AML-193 (cell line): Measurements from ENCODE around the gene ENC1.

Experiments used
- DNase-seq, 2 experiments: peaks; one replicate each; lab custom pipeline; 2025; lab: John Stamatoyannopoulos, UW

Gene ENC1

GRCh38 chr5:74608736-74609601 is 31.6 kb downstream of the ENC1 start:
- no peak for DNase-seq

- no peak for DNase-seq
These were observed 34.8 kb downstream of the ENC1 start for GRCh38 chr5:74605759-74606158.

- no peak for DNase-seq
These were observed 37.2 kb downstream of the ENC1 start for GRCh38 chr5:74603376-74603775.

- no peak for DNase-seq
These were observed 41.4 kb downstream of the ENC1 start for GRCh38 chr5:74599148-74599547.

GRCh38 chr5:74598731-74599130 is 41.8 kb downstream of the ENC1 start:
- no peak for DNase-seq

GRCh38 chr5:74596927-74597326 is 43.6 kb downstream of the ENC1 start:
- no peak for DNase-seq

- DNase-seq, result no peak
These were observed 45.2 kb downstream of the ENC1 start for GRCh38 chr5:74595143-74595925.

- DNase-seq, result no peak
These were observed 46.1 kb downstream of the ENC1 start for GRCh38 chr5:74594137-74595040.

- no peak for DNase-seq
These were observed 51.1 kb downstream of the ENC1 start for GRCh38 chr5:74589204-74590056.

GRCh38 chr5:74588415-74588814 is 52.1 kb downstream of the ENC1 start:
- no peak for DNase-seq

- DNase-seq, result no peak
These were observed 52.6 kb downstream of the ENC1 start for GRCh38 chr5:74587890-74588289.

- DNase-seq, result no peak
These were observed 53.2 kb downstream of the ENC1 start for GRCh38 chr5:74587300-74587699.

- DNase-seq, result no peak
These were observed 53.7 kb downstream of the ENC1 start for GRCh38 chr5:74586856-74587255.

GRCh38 chr5:74582853-74583252 is 57.7 kb downstream of the ENC1 start:
- no peak for DNase-seq

- no peak for DNase-seq
These were observed 58.6 kb downstream of the ENC1 start for GRCh38 chr5:74581988-74582365.

- no peak for DNase-seq
These were observed 59.8 kb downstream of the ENC1 start for GRCh38 chr5:74580729-74581109.

- DNase-seq, result no peak
These were observed 61.3 kb downstream of the ENC1 start for GRCh38 chr5:74579215-74579614.

GRCh38 chr5:74578356-74579044 is 62.0 kb downstream of the ENC1 start:
- DNase-seq, result no peak
